SU-DHL-6 (cell line): ENCODE measurements around the gene COL6A2.

Source experiments
- CTCF ChIP-seq: fragments of 200-600 bp; sonication (generic); IDR thresholded peaks from one replicate; pipeline ENCODE4 v1.5.1; 2017; ENCODE audit warnings: antibody characterized with exemption, mild to moderate bottlenecking, low read length, moderate library complexity; ENCODE audit not compliant: insufficient read depth, poor library complexity, severe bottlenecking
- EZH2phosphoT487 ChIP-seq: fragments of 200-600 bp; sonication (generic), shearing (Covaris generic); conservative IDR thresholded peaks from 2 replicates; pipeline ENCODE4 v1.6.1; 2018; ENCODE audit warnings: mild to moderate bottlenecking, antibody characterized with exemption, low read length, moderate library complexity, mixed read lengths

GRCh38 chr21:46110499-46111192, 12.7 kb downstream of the COL6A2 start:
- TF ChIP-seq CTCF = no peak
- TF ChIP-seq EZH2phosphoT487 = no peak
